HepG2 (cell line): ENCODE measurements around the gene IFT43. TPM values are rescaled to one million over a fixed set of nuclear protein-coding genes. Genes with fewer than 3 reads are reported as not detected.

Experiments
- ATF7-NPFF ChIP-seq: sonication (generic); formaldehyde crosslinking; IDR thresholded peaks from 2 replicates; pipeline ENCODE4 v1.8.1; 2023; ENCODE audit warnings: mild to moderate bottlenecking, low read depth, missing genetic modification reagents, moderate library complexity
- CENPT ChIP-seq: sonication (generic); formaldehyde crosslinking; IDR thresholded peaks from 2 replicates; pipeline ENCODE4 v1.8.0; 2022; ENCODE audit warnings: low read depth, mild to moderate bottlenecking, moderate library complexity, missing genetic modification reagents
- CENPX ChIP-seq: sonication (generic); formaldehyde crosslinking; IDR thresholded peaks from 2 replicates; pipeline ENCODE4 v1.9.0; 2021; ENCODE audit warnings: mild to moderate bottlenecking, missing genetic modification reagents, moderate library complexity
- CTCF ChIP-seq: sonication (generic); formaldehyde crosslinking; IDR thresholded peaks from 2 replicates; pipeline ENCODE4 v1.5.0; 2020; ENCODE audit warnings: mild to moderate bottlenecking, missing genetic modification reagents, moderate library complexity
- DDIT3 ChIP-seq: sonication (generic); formaldehyde crosslinking; IDR thresholded peaks from 2 replicates; pipeline ENCODE4 v1.4.0; 2020; ENCODE audit warnings: mild to moderate bottlenecking, missing genetic modification reagents
- FOXM1 ChIP-seq: sonication (generic); formaldehyde crosslinking; IDR thresholded peaks from 2 replicates; pipeline ENCODE4 v1.5.0; 2020; ENCODE audit warnings: missing genetic modification reagents
- NFYB ChIP-seq: sonication (generic); formaldehyde crosslinking; IDR thresholded peaks from 2 replicates; pipeline ENCODE4 v1.4.0; 2020; ENCODE audit warnings: missing genetic modification reagents
- POLR2AphosphoS5 ChIP-seq: IDR thresholded peaks from 2 replicates; pipeline ENCODE4 v1.6.1; 2012; ENCODE audit warnings: low read depth, low read length
- PTBP1 ChIP-seq: fragments of 200-400 bp; formaldehyde crosslinking; IDR thresholded peaks from 2 replicates; pipeline ENCODE4 v1.6.1; 2018; ENCODE audit warnings: low read length, low read depth; ENCODE audit not compliant: poor library complexity, severe bottlenecking
- SMYD3 ChIP-seq: sonication (generic); formaldehyde crosslinking; IDR thresholded peaks from 2 replicates; pipeline ENCODE4 v1.8.1; 2023; ENCODE audit warnings: mild to moderate bottlenecking, missing genetic modification reagents
- SYNCRIP ChIP-seq: fragments of 200-400 bp; formaldehyde crosslinking; IDR thresholded peaks from 2 replicates; pipeline ENCODE4 v1.6.1; 2018; ENCODE audit warnings: mild to moderate bottlenecking, low read depth, low read length; ENCODE audit not compliant: insufficient read depth
- ZBTB20 ChIP-seq: sonication (generic); formaldehyde crosslinking; IDR thresholded peaks from 2 replicates; pipeline ENCODE4 v1.8.1; 2023; ENCODE audit warnings: missing genetic modification reagents, low read depth, mild to moderate bottlenecking, borderline replicate concordance
- ZFP90 ChIP-seq: sonication (generic); formaldehyde crosslinking; IDR thresholded peaks from 2 replicates; pipeline ENCODE4 v1.8.0; 2022; ENCODE audit warnings: missing genetic modification reagents, mild to moderate bottlenecking, inconsistent platforms, borderline replicate concordance
- ZHX1 ChIP-seq: sonication (generic); formaldehyde crosslinking; IDR thresholded peaks from 2 replicates; pipeline ENCODE4 v1.8.1; 2022; ENCODE audit warnings: low read depth, mild to moderate bottlenecking, missing genetic modification reagents
- ZNF256 ChIP-seq: sonication (generic); formaldehyde crosslinking; conservative IDR thresholded peaks from 2 replicates; pipeline ENCODE4 v1.4.0; 2020; ENCODE audit warnings: missing genetic modification reagents
- ZNF33B ChIP-seq: sonication (generic); formaldehyde crosslinking; IDR thresholded peaks from 2 replicates; pipeline ENCODE4 v1.5.1; 2020; ENCODE audit warnings: mild to moderate bottlenecking, missing genetic modification reagents
- ZNF558 ChIP-seq: sonication (generic); formaldehyde crosslinking; IDR thresholded peaks from 2 replicates; pipeline ENCODE4 v1.9.0; 2022; ENCODE audit warnings: mild to moderate bottlenecking, missing genetic modification reagents, borderline replicate concordance
- ZNF564 ChIP-seq: sonication (generic); formaldehyde crosslinking; IDR thresholded peaks from 2 replicates; pipeline ENCODE4 v1.8.1; 2023; ENCODE audit warnings: mild to moderate bottlenecking, missing genetic modification reagents
- ZNF570 ChIP-seq: sonication (generic); formaldehyde crosslinking; IDR thresholded peaks from 2 replicates; pipeline ENCODE4 v1.4.0; 2020; ENCODE audit warnings: mild to moderate bottlenecking, missing genetic modification reagents, borderline replicate concordance
- ZNF616 ChIP-seq: sonication (generic); formaldehyde crosslinking; IDR thresholded peaks from 2 replicates; pipeline ENCODE4 v1.5.0; 2020; ENCODE audit warnings: low read depth, mild to moderate bottlenecking, missing genetic modification reagents
- ZNF687 ChIP-seq: sonication (generic); formaldehyde crosslinking; IDR thresholded peaks from 2 replicates; pipeline ENCODE4 v1.5.1; 2020; ENCODE audit warnings: mild to moderate bottlenecking, missing genetic modification reagents, moderate library complexity
- polyA plus RNA-seq, 8 experiments: library from polyadenylated mRNA; depleted of rRNA in 3 of 8; stranded (reverse) in 7 of 8; unstranded in 1 of 8; fragments of >200 nt; fragmentation: Illumina TruSeq in 4 of 8; extraction: Trizol in 4 of 8; gene quantifications; 2 replicates each; pipeline versions ENCODE4 v1.2.1 to v1.2.3, GENCODE V29; 2011 to 2016; ENCODE audit warnings: low read depth in 4 of 8, missing spikeins in 1 of 8, mixed read lengths in 1 of 8; ENCODE audit not compliant: insufficient read depth in 1 of 8
- total RNA-seq, 5 experiments: library from RNA; depleted of rRNA; stranded (reverse); fragments of >200 nt; fragmentation: Illumina TruSeq; extraction: Trizol; gene quantifications; 2 replicates each; pipeline ENCODE4 v1.2.3, GENCODE V29; 2016; ENCODE audit warnings: low read depth in 1 of 5

Gene IFT43
- total and polyA plus RNA-seq, 2 of the 13 experiments (the other 11 are each of a cell fraction or from before 2014, with no cell fraction given): 0.15 to 0.55 TPM

GRCh38 chr14:76090616-76091391 is 105.2 kb downstream of the IFT43 start (continued):
- TF ChIP-seq ZNF687 (peak; percentile 49), ZNF570 (CRISPR knock-in tag) (no peak), ZNF564 (CRISPR knock-in tag) (no peak), ZBTB20 (CRISPR knock-in tag) (no peak), ZNF616 (CRISPR knock-in tag) (no peak), FOXM1 (CRISPR knock-in tag) (no peak), POLR2AphosphoS5 (no peak), ZHX1 (CRISPR knock-in tag) (no peak), DDIT3 (CRISPR knock-in tag) (no peak), ZNF558 (CRISPR knock-in tag) (no peak), CTCF (CRISPR knock-in tag) (peak; percentile 76), PTBP1 (no peak), NFYB (CRISPR knock-in tag) (no peak), CENPX (CRISPR knock-in tag) (no peak), ZNF256 (CRISPR knock-in tag) (no peak), ZNF33B (CRISPR knock-in tag) (no peak), SMYD3 (CRISPR knock-in tag) (no peak), ZFP90 (CRISPR knock-in tag) (no peak), ATF7-NPFF (no peak), CENPT (CRISPR knock-in tag) (no peak), SYNCRIP (no peak)
